ENCODE measurements around the gene CCDC71.

Gene CCDC71

DNA sequence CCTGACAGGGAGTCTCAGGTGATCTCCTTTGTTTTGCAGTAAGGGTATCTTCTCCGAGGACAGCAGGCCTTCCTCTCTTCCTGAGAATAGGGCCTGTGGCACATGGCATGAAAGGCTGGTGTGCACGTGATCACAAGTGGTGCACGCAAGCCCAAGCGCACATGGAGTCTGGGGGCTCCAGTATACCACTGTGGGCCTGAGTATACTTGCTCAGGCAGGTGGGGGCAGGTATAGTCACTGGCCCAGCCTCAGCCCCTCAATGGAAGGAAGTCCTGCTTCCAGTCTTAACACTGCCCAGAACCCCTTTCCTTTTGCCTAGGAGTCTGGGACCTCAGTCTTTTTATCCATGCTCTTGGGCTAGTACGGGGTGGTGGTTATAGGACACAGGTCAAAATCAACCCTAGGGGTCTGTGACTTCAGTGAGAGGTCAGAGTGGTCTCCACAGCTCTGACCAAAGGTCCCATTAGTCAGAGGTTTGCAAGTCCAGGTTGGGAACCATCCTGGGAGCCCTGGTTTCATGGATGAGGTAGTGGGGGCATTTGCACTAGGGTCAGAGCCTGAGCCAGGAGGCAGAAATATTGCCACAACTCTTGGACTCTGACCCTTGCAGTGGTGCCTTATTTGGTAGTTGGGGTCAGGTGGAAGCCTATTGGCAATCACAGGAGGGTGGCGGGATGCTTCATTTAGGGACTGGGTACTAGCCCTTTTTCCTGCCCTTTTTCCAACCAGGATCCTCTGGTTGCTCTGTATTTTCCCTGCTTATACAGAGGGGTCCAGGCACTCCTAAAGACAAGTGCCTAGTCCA, 823 bp upstream of the CCDC71 start:
- no peak for DNase-seq

GRCh38 chr3:49164983-49165720, 979 bp downstream of the CCDC71 start:
- no peak for DNase-seq

DNA sequence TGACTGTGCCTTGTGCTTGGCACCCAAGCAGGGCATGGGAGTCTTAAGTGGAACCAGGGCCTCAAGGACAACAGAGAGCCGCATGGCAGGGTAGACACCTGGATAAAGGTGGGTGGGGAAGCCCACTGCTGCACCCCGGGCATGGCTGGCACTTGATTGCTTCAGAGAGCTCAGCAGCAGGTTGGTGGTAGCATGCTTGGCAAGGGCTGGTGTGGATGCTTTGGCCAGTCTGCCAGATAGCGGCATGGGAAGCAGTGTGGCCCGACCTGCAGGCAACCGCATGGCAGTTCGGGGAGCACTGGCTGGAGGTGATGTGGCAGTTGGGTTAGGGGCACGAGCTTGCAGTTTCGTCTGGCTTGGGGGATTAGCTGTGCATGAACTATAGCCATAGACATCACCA, 2.5 kb downstream of the CCDC71 start:
- DNase-seq, result no peak

DNA sequence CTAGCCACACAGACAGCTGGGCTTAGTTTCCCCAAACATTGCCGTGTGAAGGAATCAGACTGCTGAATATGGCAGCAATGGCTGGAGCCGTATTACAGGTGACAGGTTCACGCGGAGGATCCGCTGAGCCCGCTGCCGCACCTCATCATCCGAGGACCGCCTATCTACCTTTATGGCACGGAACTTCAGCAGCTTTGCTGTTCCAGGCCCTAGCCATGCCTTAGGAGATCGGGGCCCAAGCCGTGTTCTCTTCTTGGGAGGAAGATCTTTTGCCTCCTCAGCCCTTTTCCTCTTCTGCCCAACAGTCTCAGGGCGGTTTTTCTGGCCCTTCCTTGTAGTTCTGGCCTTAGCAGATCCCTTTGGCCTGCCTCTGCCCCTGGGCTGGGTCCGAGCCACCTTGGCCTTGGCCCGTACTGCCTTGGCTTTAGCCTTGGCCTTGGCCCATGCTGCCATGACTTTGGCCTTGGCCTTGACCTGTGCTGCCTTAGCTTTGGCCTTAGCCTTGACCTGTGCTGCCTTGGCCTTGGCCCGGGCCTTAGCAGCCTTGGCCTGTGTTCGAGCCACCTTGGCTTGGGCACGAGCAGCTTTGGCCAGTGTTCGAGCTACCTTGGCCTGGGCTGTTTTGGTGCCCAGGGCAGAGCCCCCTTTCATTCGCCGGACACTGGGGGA, 3.2 kb downstream of the CCDC71 start:
- DNase-seq, result no peak

- no peak for DNase-seq
These were observed 4.2 kb downstream of the CCDC71 start for GRCh38 chr3:49161808-49162530.

GRCh38 chr3:49161197-49161596, 4.9 kb downstream of the CCDC71 start:
- no peak for DNase-seq

GRCh38 chr3:49158792-49159191, 7.3 kb downstream of the CCDC71 start:
- DNase-seq, result no peak

GRCh38 chr3:49158103-49158709, 7.9 kb downstream of the CCDC71 start:
- peak; percentile 16 for DNase-seq

DNA sequence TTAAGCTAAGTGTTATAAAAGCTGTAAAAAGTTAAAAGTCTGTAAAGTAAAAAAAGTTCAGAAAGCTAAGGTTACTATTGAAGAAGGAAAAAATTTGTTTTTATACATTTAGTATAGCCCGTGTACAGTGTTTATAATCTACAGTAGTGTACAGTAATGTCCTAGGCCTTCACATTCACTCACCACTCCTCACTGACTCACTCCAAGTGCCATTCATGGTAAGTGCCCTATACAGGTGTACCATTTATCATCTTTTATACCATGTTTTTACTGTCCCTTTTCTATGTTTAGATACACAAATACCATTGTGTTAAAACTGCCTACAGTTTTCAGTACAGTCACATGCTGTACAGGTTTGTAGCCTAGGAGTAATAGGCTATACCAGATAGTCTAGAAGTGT, 8.8 kb downstream of the CCDC71 start:
- no peak for DNase-seq

GRCh38 chr3:49153349-49153912, 12.7 kb downstream of the CCDC71 start:
- no peak for DNase-seq

GRCh38 chr3:49151610-49152009, 14.5 kb downstream of the CCDC71 start:
- DNase-seq, result no peak

- no peak for DNase-seq
These were observed 18.0 kb downstream of the CCDC71 start for GRCh38 chr3:49148159-49148558.

- no peak for DNase-seq
These were observed 26.1 kb downstream of the CCDC71 start for GRCh38 chr3:49140080-49140479.

DNA sequence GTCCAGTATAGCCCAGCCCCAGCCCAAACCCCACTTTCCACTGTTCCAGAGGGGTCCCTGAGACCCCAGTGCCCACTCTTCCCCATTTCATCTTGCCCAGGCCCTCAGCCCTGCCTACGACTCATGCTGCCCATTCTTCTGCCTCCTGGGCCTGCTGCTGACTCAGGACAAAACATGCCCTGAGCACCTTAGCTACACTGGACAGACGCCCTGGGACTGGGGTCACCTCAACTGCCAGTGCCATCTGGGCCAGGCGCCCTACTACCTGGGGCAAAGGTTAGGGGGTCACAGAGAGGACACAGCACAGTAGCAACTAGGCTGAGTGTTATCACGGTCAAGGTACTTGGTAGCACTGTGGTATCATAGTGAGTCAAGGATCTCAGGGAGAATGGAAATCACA, 30.6 kb downstream of the CCDC71 start:
- no peak for DNase-seq

DNA sequence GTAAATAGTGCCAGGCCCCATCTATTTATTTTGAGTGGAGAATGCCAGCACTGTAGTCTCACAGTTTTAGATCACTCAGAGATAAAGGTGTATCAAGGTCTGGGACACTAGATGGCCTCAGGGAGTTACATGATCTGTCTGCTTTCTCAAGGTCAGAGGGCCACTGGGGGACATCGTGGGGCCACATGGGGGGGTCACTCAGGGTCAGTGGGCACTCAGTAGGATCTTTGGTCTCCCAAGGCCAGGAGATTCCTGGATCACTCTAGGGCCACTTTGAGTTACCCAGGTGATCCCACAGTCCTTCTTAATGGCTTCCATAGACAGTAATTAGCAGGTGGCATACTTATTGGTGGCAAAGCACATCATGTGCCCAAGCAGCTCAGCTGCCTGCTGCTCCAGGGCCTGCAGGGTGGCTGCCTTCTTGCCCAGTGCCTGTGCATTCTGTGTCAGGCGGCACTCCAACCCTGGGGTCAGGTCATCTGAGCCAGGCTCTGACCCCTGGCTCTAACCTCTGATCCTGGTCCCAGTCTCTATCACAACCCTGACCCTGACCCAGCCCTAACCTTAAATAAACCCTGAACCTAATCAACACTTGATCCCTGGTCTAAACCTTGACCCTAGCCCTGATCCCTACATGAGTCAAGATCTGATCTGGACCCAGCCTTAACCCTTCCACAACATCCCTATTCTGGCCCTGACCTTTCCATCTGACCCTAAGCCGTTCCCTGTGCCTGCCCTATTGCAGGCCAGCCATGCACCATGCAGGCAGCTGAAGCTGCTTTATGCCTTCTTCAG, 31.5 kb downstream of the CCDC71 start:
- no peak for DNase-seq

GRCh38 chr3:49133226-49133951, 32.7 kb downstream of the CCDC71 start:
- DNase-seq, result no peak

DNA sequence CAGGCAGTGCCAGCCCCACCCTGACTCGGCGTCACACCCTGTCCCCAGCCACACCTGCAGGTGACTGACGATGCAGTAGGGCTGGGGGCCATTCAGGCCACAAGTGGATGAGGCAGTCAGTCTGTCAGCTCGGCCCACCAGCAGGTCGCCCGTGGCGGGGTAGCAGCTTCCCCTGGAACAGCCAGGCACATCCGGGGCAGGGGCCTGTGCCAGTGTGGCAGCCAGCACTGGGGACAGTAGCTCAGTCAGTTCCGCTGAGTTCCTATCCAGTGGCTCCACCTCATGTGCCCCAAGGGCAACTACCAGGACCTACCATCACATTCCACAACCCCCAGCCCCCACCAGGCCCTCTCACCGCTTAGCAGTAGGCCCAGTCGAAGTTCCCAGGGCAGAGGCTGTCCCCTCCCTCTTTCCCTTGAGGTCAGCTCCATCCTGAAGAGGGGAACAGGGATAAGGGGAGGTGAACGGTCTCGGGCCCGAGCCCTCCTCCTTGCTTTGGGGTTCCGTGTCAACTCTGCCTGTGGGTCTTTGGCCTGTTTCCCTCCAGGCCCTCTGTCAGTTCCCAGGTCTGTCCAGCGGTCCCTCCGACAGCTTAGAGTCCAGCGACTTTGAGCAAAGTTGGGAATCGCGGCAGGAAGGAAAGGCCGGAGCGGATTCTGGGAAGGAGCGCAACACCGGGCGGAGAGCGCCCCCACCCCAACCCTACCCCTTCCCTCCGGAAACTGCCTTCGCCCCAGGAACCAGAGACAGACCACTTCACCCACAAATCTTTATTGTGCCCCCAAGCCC, 33.5 kb downstream of the CCDC71 start, which contains the start of gene LAMB2:
Gene LAMB2, minus strand, starts transcription at position 614 of the 789 bp plus-strand sequence. Its CDS starts 183 bp downstream, at position 431.
- no peak for DNase-seq

GRCh38 chr3:49132073-49132436, 34.1 kb downstream of the CCDC71 start:
- no peak for DNase-seq

DNA sequence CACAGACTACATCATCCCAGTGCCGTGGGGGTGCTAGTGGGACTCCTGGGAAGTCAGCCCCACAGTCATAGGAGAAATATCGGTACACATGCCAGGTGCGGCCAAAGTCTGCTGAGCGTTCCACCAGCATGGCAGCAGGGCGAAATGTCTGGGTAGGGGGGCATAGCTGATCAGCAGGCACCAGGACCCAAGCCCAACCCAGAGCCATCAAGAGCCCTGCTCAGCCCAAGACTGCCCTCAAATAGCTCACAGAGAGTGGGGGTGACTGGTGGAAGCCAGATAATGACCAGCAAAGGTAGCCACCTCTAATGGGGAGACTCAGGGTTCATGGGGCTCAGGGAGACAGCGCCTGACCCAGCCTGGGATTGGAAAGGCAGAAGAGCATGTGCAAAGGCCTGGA, 34.6 kb downstream of the CCDC71 start:
- no peak for DNase-seq

GRCh38 chr3:49131040-49131439, 35.1 kb downstream of the CCDC71 start:
- no peak for DNase-seq
